ENCODE results near the gene ZP1.

The ZP1 gene

DNA sequence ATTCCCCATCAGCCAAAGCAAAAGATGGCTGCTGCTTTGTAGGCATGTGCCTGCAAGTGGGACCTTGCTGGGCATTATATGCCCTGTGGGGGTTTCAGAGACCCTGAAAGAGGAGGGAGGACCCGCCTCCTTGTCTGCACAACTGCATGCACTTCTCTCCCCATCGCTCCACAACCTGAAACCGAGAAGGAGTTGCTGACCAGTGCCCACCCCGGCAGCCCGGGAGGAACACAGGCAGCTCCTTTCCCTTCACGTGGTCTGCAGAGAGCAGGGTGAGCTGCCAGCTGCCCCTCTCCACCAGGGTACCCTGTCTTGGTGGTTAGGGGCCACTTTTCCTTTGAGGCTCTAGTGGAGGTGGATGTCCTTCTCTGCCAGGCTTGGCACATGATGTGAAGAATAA lies 55.6 kb downstream of the ZP1 start:
- ChIA-PET CTCF (interaction anchor here (1.5 kb wide), 1 partner anchor 12 kb away, joined by 3 read pairs; no protein-coding TSS in a partner anchor), POLR2A (ENCODE audit: low non-redundant PET) (no interaction called here)
- peak overlapping the region; percentile 70 for H3K27ac ChIP-seq
- no peak for DNase-seq (ENCODE audit: low spot score)
- TF ChIP-seq, protein P1, sequence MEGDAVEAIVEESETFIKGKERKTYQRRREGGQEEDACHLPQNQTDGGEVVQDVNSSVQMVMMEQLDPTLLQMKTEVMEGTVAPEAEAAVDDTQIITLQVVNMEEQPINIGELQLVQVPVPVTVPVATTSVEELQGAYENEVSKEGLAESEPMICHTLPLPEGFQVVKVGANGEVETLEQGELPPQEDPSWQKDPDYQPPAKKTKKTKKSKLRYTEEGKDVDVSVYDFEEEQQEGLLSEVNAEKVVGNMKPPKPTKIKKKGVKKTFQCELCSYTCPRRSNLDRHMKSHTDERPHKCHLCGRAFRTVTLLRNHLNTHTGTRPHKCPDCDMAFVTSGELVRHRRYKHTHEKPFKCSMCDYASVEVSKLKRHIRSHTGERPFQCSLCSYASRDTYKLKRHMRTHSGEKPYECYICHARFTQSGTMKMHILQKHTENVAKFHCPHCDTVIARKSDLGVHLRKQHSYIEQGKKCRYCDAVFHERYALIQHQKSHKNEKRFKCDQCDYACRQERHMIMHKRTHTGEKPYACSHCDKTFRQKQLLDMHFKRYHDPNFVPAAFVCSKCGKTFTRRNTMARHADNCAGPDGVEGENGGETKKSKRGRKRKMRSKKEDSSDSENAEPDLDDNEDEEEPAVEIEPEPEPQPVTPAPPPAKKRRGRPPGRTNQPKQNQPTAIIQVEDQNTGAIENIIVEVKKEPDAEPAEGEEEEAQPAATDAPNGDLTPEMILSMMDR (conservative IDR thresholded peaks at IDR 0.05; ENCODE audit: low read depth): no peak

DNA sequence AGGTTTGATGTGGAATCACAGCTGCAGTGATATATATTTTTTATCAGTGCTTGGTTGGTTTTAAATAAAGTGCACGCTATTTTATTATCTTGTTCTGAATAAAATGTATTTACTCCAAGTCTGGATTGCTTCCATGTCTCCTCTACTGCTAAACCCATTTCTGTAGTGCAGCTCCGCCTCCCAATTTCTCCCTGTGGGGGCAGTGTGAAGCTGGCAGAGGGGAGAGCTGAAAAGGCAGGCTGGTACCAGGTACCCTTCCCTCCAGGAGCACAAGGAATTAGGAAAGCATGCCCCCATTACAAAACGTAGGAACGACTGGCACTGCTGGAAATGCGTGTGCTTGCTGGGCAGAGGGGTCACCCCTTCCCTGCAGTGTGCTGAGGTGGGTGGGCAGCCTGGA lies 56.0 kb downstream of the ZP1 start:
- TF ChIP-seq, protein P1 (conservative IDR thresholded peaks at IDR 0.05; ENCODE audit: low read depth): no peak
- POLR2A ChIA-PET (ENCODE audit: low non-redundant PET): interaction anchor here (0.6 kb wide), 1 partner anchor 127 kb away, joined by 3 read pairs; no protein-coding TSS in a partner anchor
- DNase-seq (ENCODE audit: low spot score): no peak
- H3K27ac ChIP-seq: peak overlapping the region; percentile 70
- CTCF ChIA-PET: interaction anchor here (1.5 kb wide), 1 partner anchor 12 kb away, joined by 3 read pairs; no protein-coding TSS in a partner anchor

DNA sequence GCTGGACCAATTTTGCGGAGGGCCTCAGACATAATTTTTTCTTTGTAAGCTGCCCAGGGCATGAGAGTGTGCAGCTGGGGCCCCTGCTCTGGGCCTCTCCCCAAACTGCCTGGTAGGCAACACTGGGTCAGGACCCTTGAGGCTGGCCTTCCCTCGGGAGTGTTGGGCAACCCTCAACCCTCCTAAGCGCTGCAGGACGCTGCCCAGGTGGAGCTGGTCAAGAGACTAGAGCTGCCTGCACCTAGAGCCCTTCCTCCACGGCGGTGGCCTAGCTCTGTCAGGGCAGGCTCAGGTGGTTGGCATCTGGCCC lies 56.4 kb downstream of the ZP1 start:
- POLR2A ChIA-PET (ENCODE audit: low non-redundant PET): interaction anchor here (0.6 kb wide), 1 partner anchor 127 kb away, joined by 3 read pairs; no protein-coding TSS in a partner anchor

DNA sequence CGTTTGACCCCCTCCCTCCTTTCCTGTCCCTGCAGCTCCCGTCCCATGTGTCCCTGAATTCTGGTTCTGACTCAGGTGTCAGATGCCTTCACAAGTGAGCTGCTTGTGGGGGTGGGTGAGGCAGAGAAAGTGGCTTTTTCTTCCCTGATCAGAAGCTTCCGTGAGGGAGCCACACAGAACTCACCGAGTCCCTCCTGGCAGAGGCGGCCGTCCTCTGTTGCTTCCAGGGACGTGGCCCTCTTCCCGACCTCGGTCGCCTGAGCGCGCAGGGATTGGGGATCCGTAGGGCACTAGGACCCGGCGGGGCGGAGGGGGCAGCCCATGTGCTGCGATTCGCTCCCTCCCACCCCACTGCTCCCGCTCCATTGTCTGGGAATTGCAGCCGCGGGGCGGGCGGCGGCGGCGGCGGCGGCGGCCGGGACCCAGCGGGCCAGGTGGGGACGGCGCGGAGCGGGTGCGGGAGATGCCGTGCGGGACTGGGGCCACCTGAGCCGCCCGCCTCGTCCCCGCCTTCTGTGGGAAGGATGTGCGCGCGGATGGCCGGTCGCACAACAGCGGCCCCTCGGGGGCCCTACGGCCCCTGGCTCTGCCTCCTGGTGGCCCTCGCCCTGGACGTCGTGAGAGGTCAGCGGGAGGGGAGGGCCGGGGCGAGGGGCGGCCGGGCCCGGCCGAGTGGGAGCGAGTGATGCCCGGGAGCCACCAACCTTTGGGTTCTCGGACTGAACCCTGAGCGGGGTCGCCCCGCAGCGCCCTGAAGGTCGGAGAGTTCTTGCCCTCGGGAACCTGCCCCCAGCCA lies 57.0 kb downstream of the ZP1 start, which contains the start of gene TMEM132A:
Gene TMEM132A (plus strand): TSS at position 351 of the 796 bp plus-strand sequence. CDS start 174 bp downstream, at position 525.
- TF ChIP-seq, protein P1 (conservative IDR thresholded peaks at IDR 0.05; ENCODE audit: low read depth): no peak
- peak within 1 kb of the TSS; percentile 70 for H3K27ac ChIP-seq
- ChIA-PET CTCF (interaction anchor here (0.6 to 1.5 kb wide), 2 partner anchors 11 to 12 kb away, joined by 3 to 4 read pairs; no protein-coding TSS in a partner anchor), POLR2A (ENCODE audit: low non-redundant PET) (interaction anchor here (0.6 kb wide), 1 partner anchor 126 kb away, joined by 3 read pairs; no protein-coding TSS in a partner anchor)
- DNase-seq (ENCODE audit: low spot score): peak; percentile 93

More for the DNA sequence above, 56.4 kb downstream of the ZP1 start:
- CTCF ChIA-PET: interaction anchor here (0.6 to 1.5 kb wide), 2 partner anchors 11 to 12 kb away, joined by 3 to 4 read pairs; no protein-coding TSS in a partner anchor
- TF ChIP-seq, protein P1 (conservative IDR thresholded peaks at IDR 0.05; ENCODE audit: low read depth): no peak
- H3K27ac ChIP-seq: peak overlapping the region; percentile 70
- no peak for DNase-seq (ENCODE audit: low spot score)
